Panc1 (cell line): Measurements from ENCODE around the gene RABGAP1L. TPM values are rescaled to one million over a fixed set of nuclear protein-coding genes. Genes with fewer than 3 reads are reported as not detected.

Experiments
- ATAC-seq: fragments of 200-7000 bp; cut with Tn5 transposase; 2 replicates; pipeline ENCODE4 v1.9.1; 2020; ENCODE audit warnings: mild to moderate bottlenecking, moderate library complexity
- BruUV-seq: library from RNA; stranded (reverse); fragments of 400-500 nt; replicated peaks from 2 replicates; lab custom pipeline; 2021; lab: Mats Ljungman, UMichigan
- CTCF ChIA-PET: fragments of 300-600 bp; sonication (Branson Sonifier 250); formaldehyde crosslinking; loops from one replicate; lab custom pipeline; 2022; ENCODE audit warnings: antibody characterized with exemption; lab: Charles Lee
- POLR2A ChIA-PET: fragments of 300-600 bp; sonication (Branson Sonifier 250); formaldehyde crosslinking; loops from one replicate; lab custom pipeline; 2022; ENCODE audit warnings: antibody characterized with exemption; lab: Charles Lee
- DNase-seq: peaks from one replicate; pipeline ENCODE4 v3.0.0-alpha.2; 2010; ENCODE audit warnings: low read depth, low spot score
- H3K27ac ChIP-seq: 2 replicates; pipeline ENCODE4 v1.5.1; 2011; ENCODE audit warnings: mild to moderate bottlenecking, low read length, inconsistent platforms
- H3K27me3 ChIP-seq: fragments of 200-500 bp; sonication (Bioruptor generic); 2 replicates; pipeline ENCODE4 v1.6.0; 2014; ENCODE audit warnings: low read length, inconsistent platforms; ENCODE audit not compliant: control insufficient read depth, insufficient read depth
- H3K36me3 ChIP-seq: fragments of 200-500 bp; sonication (Bioruptor generic); 2 replicates; pipeline ENCODE4 v1.5.1; 2014; ENCODE audit warnings: inconsistent platforms, mild to moderate bottlenecking, low read length, moderate library complexity; ENCODE audit not compliant: control insufficient read depth, insufficient read depth
- H3K4me1 ChIP-seq: 2 replicates; pipeline ENCODE4 v1.5.1; 2011; ENCODE audit warnings: inconsistent platforms, mild to moderate bottlenecking, low read length, moderate library complexity; ENCODE audit not compliant: control insufficient read depth, insufficient read depth
- H3K4me3 ChIP-seq, 2 experiments: 2 replicates each; pipeline ENCODE4 v1.5.1; 2011 to 2012; ENCODE audit warnings: low read depth in 2 of 2, low read length in 2 of 2, mild to moderate bottlenecking in 2 of 2, inconsistent platforms in 1 of 2, moderate library complexity in 1 of 2
- H3K9me3 ChIP-seq: fragments of 200-500 bp; sonication (Bioruptor generic); 2 replicates; pipeline ENCODE4 v1.5.1; 2014; ENCODE audit warnings: low read depth, mild to moderate bottlenecking, inconsistent platforms, low read length, moderate library complexity; ENCODE audit not compliant: control insufficient read depth, insufficient read depth
- POLR2AphosphoS5 ChIP-seq: IDR thresholded peaks from 2 replicates; pipeline ENCODE4 v1.6.1; 2012; ENCODE audit warnings: mild to moderate bottlenecking, low read depth, low read length, moderate library complexity
- SIN3A ChIP-seq: IDR thresholded peaks from 2 replicates; pipeline ENCODE4 v1.6.1; 2012; ENCODE audit warnings: low read depth, mild to moderate bottlenecking, low read length, moderate library complexity, borderline replicate concordance; ENCODE audit not compliant: insufficient read depth
- TCF7L2 ChIP-seq: IDR thresholded peaks from 2 replicates; pipeline ENCODE4 v1.6.1; 2011; ENCODE audit warnings: mild to moderate bottlenecking, low read depth, low read length, inconsistent platforms
- in situ Hi-C: cut with HindIII; loops from 2 replicates; pipeline ENCODE4 v1.10.0; 2016; ENCODE audit warnings: low sequenced_read_pairs, low pct_unique_long_range_greater_than_20kb
- intact Hi-C: fragments of 100-400 bp; cut with micrococcal nuclease; formaldehyde crosslinking; loops from one replicate; pipeline ENCODE4 v1.10.0; 2022; ENCODE audit not compliant: unreplicated experiment
- total RNA-seq: library from RNA; stranded (reverse); gene quantifications from one replicate; pipeline ENCODE4 v1.2.1, GENCODE V29; 2021; ENCODE audit not compliant: unreplicated experiment
- TF ChIP-seq, protein P1 (sequence below), 2 experiments: IDR thresholded peaks; 2 replicates each; pipeline ENCODE4 v1.6.1; 2011 to 2012; ENCODE audit warnings: low read depth in 2 of 2, control low read depth in 1 of 2, low read length in 1 of 2, mild to moderate bottlenecking in 1 of 2, moderate library complexity in 1 of 2; ENCODE audit not compliant: insufficient read depth in 1 of 2
- TF ChIP-seq, protein P2 (sequence below): fragments of 450-650 bp; IDR thresholded peaks from 2 replicates; pipeline ENCODE4 v1.5.1; 2017; ENCODE audit warnings: mild to moderate bottlenecking

RABGAP1L gene
- total RNA-seq, 1 experiment from 2014 or later, result 37.0 TPM

DNA sequence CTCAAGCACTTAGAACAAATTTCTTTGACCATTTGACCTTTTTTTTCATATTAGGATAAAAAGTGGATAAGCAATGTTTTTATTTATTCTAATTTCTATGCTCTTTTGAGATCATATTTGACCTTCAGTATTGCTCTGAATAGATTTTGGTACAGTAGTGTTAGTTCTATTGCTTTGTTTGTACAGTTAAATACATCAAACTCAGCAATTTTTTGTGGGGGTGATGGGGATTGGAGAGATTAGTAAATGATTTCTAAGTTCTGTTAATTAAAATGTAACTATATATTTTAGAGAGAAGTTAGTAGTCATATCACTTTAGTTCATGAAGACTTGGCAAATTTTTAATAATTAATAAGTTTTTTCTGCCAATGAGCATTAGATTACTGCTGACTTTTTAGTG lies 286.0 kb downstream of the RABGAP1L start:
- ChIA-PET CTCF (no interaction called here), POLR2A (no interaction called here)
- Histone ChIP-seq H3K27ac (no peak overlapping the region), H3K4me3 (no peak overlapping the region), H3K9me3 (no peaks in the 10 kb centered on the region), H3K4me1 (no peaks in the 10 kb centered on the region), H3K36me3 (no peaks in the 10 kb centered on the region; the same call in 1 of the 2 replicates), H3K27me3 (no peaks in the 10 kb centered on the region)
- intact Hi-C loops (no loop called here), in situ Hi-C loops (no loop called here)
- no TSS peak for BruUV-seq
- no peak for ATAC-seq
- DNase-seq, result no peak
- TF ChIP-seq POLR2AphosphoS5 (no peak), SIN3A (no peak), TCF7L2 (no peak)
- TF ChIP-seq, protein P1, sequence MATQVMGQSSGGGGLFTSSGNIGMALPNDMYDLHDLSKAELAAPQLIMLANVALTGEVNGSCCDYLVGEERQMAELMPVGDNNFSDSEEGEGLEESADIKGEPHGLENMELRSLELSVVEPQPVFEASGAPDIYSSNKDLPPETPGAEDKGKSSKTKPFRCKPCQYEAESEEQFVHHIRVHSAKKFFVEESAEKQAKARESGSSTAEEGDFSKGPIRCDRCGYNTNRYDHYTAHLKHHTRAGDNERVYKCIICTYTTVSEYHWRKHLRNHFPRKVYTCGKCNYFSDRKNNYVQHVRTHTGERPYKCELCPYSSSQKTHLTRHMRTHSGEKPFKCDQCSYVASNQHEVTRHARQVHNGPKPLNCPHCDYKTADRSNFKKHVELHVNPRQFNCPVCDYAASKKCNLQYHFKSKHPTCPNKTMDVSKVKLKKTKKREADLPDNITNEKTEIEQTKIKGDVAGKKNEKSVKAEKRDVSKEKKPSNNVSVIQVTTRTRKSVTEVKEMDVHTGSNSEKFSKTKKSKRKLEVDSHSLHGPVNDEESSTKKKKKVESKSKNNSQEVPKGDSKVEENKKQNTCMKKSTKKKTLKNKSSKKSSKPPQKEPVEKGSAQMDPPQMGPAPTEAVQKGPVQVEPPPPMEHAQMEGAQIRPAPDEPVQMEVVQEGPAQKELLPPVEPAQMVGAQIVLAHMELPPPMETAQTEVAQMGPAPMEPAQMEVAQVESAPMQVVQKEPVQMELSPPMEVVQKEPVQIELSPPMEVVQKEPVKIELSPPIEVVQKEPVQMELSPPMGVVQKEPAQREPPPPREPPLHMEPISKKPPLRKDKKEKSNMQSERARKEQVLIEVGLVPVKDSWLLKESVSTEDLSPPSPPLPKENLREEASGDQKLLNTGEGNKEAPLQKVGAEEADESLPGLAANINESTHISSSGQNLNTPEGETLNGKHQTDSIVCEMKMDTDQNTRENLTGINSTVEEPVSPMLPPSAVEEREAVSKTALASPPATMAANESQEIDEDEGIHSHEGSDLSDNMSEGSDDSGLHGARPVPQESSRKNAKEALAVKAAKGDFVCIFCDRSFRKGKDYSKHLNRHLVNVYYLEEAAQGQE (IDR thresholded peaks at IDR 0.05; ENCODE audit: insufficient read depth in 1 of 2, low read depth in 2 of 2, low read length in 1 of 2), result no peak
- TF ChIP-seq, protein P2, sequence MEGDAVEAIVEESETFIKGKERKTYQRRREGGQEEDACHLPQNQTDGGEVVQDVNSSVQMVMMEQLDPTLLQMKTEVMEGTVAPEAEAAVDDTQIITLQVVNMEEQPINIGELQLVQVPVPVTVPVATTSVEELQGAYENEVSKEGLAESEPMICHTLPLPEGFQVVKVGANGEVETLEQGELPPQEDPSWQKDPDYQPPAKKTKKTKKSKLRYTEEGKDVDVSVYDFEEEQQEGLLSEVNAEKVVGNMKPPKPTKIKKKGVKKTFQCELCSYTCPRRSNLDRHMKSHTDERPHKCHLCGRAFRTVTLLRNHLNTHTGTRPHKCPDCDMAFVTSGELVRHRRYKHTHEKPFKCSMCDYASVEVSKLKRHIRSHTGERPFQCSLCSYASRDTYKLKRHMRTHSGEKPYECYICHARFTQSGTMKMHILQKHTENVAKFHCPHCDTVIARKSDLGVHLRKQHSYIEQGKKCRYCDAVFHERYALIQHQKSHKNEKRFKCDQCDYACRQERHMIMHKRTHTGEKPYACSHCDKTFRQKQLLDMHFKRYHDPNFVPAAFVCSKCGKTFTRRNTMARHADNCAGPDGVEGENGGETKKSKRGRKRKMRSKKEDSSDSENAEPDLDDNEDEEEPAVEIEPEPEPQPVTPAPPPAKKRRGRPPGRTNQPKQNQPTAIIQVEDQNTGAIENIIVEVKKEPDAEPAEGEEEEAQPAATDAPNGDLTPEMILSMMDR, result no peak

DNA sequence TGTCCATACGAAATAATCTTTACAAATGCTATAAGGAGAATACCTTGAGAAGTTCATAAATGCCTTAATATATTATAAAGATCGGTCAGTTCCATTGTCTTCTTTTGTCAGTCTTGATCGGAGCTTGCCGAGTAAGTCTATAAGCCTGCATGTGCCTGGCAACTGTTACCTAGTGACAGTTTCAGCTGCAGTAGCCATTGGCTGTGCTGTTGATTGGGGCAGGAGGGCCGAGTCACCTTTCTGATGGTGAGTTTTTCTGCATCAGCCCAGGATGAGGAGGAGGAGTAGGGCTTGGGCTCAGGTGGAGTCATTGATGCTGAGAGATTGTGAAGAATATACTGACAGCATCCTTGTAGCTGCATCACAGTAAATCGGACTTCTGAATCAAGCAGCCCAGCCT lies 286.5 kb downstream of the RABGAP1L start:
- Histone ChIP-seq H3K36me3 (no peaks in the 10 kb centered on the region; the same call in 1 of the 2 replicates), H3K27me3 (no peaks in the 10 kb centered on the region), H3K4me3 (no peak overlapping the region), H3K9me3 (no peaks in the 10 kb centered on the region), H3K4me1 (no peaks in the 10 kb centered on the region), H3K27ac (no peak overlapping the region)
- TF ChIP-seq, protein P2, result no peak
- TF ChIP-seq POLR2AphosphoS5 (no peak), TCF7L2 (no peak), SIN3A (no peak)
- TF ChIP-seq, protein P1 (IDR thresholded peaks at IDR 0.05; ENCODE audit: insufficient read depth in 1 of 2, low read depth in 2 of 2, low read length in 1 of 2), result no peak
- no peak for ATAC-seq
- CTCF ChIA-PET, result no interaction called here
- intact Hi-C loops, result no loop called here
- in situ Hi-C loops, result no loop called here
- POLR2A ChIA-PET, result no interaction called here
- DNase-seq, result no peak
- BruUV-seq, result no TSS peak
